B cell (primary cell): ENCODE results near the gene CERS6. TPM values are rescaled to one million over a fixed set of nuclear protein-coding genes. Genes with fewer than 3 reads are reported as not detected.

ENCODE experiments used
- ATAC-seq: fragments of 200-7000 bp; cut with Tn5 transposase; one replicate; pipeline ENCODE4 v1.10.0; 2021; ENCODE audit warnings: low read depth, mild to moderate bottlenecking, moderate number of reproducible peaks, moderate library complexity
- CTCF ChIA-PET: fragments of 350-600 bp; sonication (Branson Sonifier 250); formaldehyde crosslinking; loops from one replicate; lab custom pipeline; 2021; ENCODE audit warnings: antibody characterized with exemption, inconsistent platforms; lab: Charles Lee
- POLR2A ChIA-PET: fragments of 350-600 bp; sonication (Branson Sonifier 250); formaldehyde crosslinking; loops from one replicate; lab custom pipeline; 2021; ENCODE audit warnings: antibody characterized with exemption; lab: Charles Lee
- DNase-seq: peaks from one replicate; pipeline ENCODE4 v3.0.0; 2013
- H2AFZ ChIP-seq: 2 replicates; pipeline ENCODE4 v1.6.1; 2012; ENCODE audit warnings: mild to moderate bottlenecking, low read depth, low read length; ENCODE audit not compliant: insufficient read depth, poor library complexity, severe bottlenecking
- H3K27ac ChIP-seq, 2 donors: 1 replicate in 1 of 2; 2 replicates in 1 of 2; pipeline ENCODE4 v1.5.1; 2012 to 2013; ENCODE audit warnings: low read length in 2 of 2, mild to moderate bottlenecking in 2 of 2, moderate library complexity in 1 of 2
- H3K27me3 ChIP-seq, 4 experiments: fragments of 200-600 bp in 1 of 4; sonication (generic) in 1 of 4; replicated peaks in 1 of 4; 1 replicate in 2 of 4; 2 replicates in 2 of 4; pipeline versions ENCODE4 v1.6.1 to v1.7.0; 2013 to 2016; ENCODE audit warnings: low read length in 3 of 4, mild to moderate bottlenecking in 2 of 4, mixed read lengths in 1 of 4, moderate library complexity in 1 of 4; ENCODE audit not compliant: insufficient read depth in 4 of 4, control insufficient read depth in 3 of 4; ENCODE audit errors: control extremely low read depth in 1 of 4
- H3K36me3 ChIP-seq, 2 experiments: replicated peaks in 1 of 2; 1 replicate in 1 of 2; 2 replicates in 1 of 2; pipeline versions ENCODE4 v1.6.1 to v1.7.1; 2013; ENCODE audit warnings: low read length in 1 of 2; ENCODE audit not compliant: insufficient read depth in 2 of 2, control insufficient read depth in 1 of 2; ENCODE audit errors: control extremely low read depth in 1 of 2, extremely low read depth in 1 of 2
- H3K4me1 ChIP-seq, 2 donors: fragments of 200-600 bp in 1 of 2; sonication (generic) in 1 of 2; 1 replicate in 1 of 2; 2 replicates in 1 of 2; pipeline versions ENCODE4 v1.5.1 to v1.6.1; 2013 to 2017; ENCODE audit warnings: low read length in 2 of 2; ENCODE audit not compliant: control insufficient read depth in 2 of 2, insufficient read depth in 2 of 2
- H3K4me2 ChIP-seq: replicated peaks from 2 replicates; pipeline ENCODE3; 2012; ENCODE audit warnings: mild to moderate bottlenecking, low read depth, low read length; ENCODE audit not compliant: poor library complexity, severe bottlenecking
- H3K4me3 ChIP-seq, 5 experiments: fragments of 200-600 bp in 1 of 5; sonication (generic) in 1 of 5; 1 replicate in 3 of 5; 2 replicates in 2 of 5; pipeline versions ENCODE4 v1.5.1 to v1.7.0; 2011 to 2016; ENCODE audit warnings: low read length in 4 of 5, mild to moderate bottlenecking in 4 of 5, low read depth in 2 of 5, control low read depth in 1 of 5, moderate library complexity in 1 of 5; ENCODE audit not compliant: insufficient read depth in 1 of 5; ENCODE audit errors: control extremely low read depth in 1 of 5, extremely low read depth in 1 of 5
- H3K79me2 ChIP-seq: fragments of 200-600 bp; sonication (generic); one replicate; pipeline ENCODE4 v1.6.0; 2016; ENCODE audit warnings: low read length; ENCODE audit not compliant: control insufficient read depth, insufficient read depth
- H3K9ac ChIP-seq: fragments of 200-600 bp; sonication (generic); 2 replicates; pipeline ENCODE4 v1.6.1; 2017; ENCODE audit warnings: mild to moderate bottlenecking, low read length, moderate library complexity
- H3K9me3 ChIP-seq, 3 donors: one replicate each; pipeline versions ENCODE4 v1.6.1 to v1.7.1; 2013; ENCODE audit warnings: low read length in 2 of 3; ENCODE audit not compliant: control insufficient read depth in 2 of 3, insufficient read depth in 1 of 3; ENCODE audit errors: control extremely low read depth in 1 of 3
- H4K20me1 ChIP-seq: 2 replicates; pipeline ENCODE4 v1.6.0; 2012; ENCODE audit warnings: mild to moderate bottlenecking, low read length; ENCODE audit not compliant: insufficient read depth, control insufficient read depth, poor library complexity, severe bottlenecking
- H3K27ac Mint-ChIP-seq: one replicate; pipeline ENCODE4 v1.8.0; 2021; ENCODE audit warnings: mixed read lengths
- H3K27me3 Mint-ChIP-seq: one replicate; pipeline ENCODE4 v1.8.0; 2021; ENCODE audit warnings: mixed read lengths
- H3K4me1 Mint-ChIP-seq: one replicate; pipeline ENCODE4 v1.8.0; 2021; ENCODE audit warnings: mixed read lengths
- H3K4me3 Mint-ChIP-seq: one replicate; pipeline ENCODE4 v1.8.0; 2021; ENCODE audit warnings: mixed read lengths
- H3K9me3 Mint-ChIP-seq: one replicate; pipeline ENCODE4 v1.8.0; 2022; ENCODE audit warnings: mixed read lengths; ENCODE audit not compliant: insufficient read depth
- EZH2 ChIP-seq: IDR thresholded peaks from 2 replicates; pipeline ENCODE4 v1.6.1; 2012; ENCODE audit warnings: borderline replicate concordance, low read depth, mild to moderate bottlenecking, moderate library complexity, low read length; ENCODE audit not compliant: insufficient read depth, poor library complexity, severe bottlenecking
- WGBS: methylation state at CpG from one replicate; pipeline ENCODE4 v1.1.5; 2013; ENCODE audit warnings: missing lambda C conversion rate; ENCODE audit not compliant: insufficient coverage; 5-methylcytosine and 5-hydroxymethylcytosine counted together
- intact Hi-C: fragments of 100-400 bp; cut with micrococcal nuclease; formaldehyde crosslinking; loops from one replicate; pipeline ENCODE4 v1.10.0; 2022
- polyA plus RNA-seq: library from polyadenylated mRNA; depleted of rRNA; stranded (reverse); fragments of >200 nt; gene quantifications from 2 replicates; pipeline ENCODE4 v1.2.3, GENCODE V29; 2012
- total RNA-seq, 2 donors: library from RNA; stranded (reverse); fragments of 120-200 nt in 1 of 2; gene quantifications; 1 replicate in 1 of 2; 2 replicates in 1 of 2; pipeline versions ENCODE4 v1.2.3 to v1.2.4, GENCODE V29; 2013 to 2022
- TF ChIP-seq, protein P1 (sequence below): fragments of 200-600 bp; IDR thresholded peaks from one replicate; pipeline ENCODE4 v1.8.0; 2022; ENCODE audit warnings: antibody characterized with exemption, mild to moderate bottlenecking

Gene CERS6
- total and polyA plus RNA-seq, 2 donors (not counting 1 experiment from before 2014, with no cell fraction given) = 2.2 to 5.5 TPM

DNA sequence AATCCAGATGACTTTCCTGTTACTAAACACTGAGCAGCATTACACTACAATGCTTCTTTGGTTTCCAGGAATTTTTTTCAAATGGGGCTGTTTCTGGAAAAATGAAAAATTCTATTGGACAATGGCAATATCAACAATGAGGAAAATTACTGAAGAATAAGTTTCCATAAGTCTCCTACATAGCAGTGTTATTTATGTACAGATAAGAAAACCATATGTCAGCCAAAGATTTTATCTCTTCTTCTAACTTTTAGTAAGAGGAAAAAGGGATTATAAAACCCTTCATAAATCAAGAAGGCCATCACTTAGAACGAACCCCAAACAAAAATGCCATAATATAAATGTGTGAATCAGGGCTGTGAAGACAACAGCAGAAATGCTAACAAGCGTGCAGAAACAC, 314.7 kb downstream of the CERS6 start:
- Mint-ChIP-seq H3K9me3 (peaks cover under 1% of the 10 kb centered on the region), H3K4me3 (no peak overlapping the region), H3K27me3 (no peaks in the 10 kb centered on the region), H3K27ac (no peak overlapping the region), H3K4me1 (no peaks in the 10 kb centered on the region)
- Histone ChIP-seq H3K79me2 (no peaks in the 10 kb centered on the region), H3K9me3 (peaks cover 0 to 3% (median 0%) of the 10 kb centered on the region in 3 donors), H3K9ac (no peak overlapping the region), H3K4me1 (no peaks in the 10 kb centered on the region), H3K4me3 (no peak overlapping the region), H3K4me2 (no peak overlapping the region), H4K20me1 (no peaks in the 10 kb centered on the region), H3K36me3 (peaks cover 0 to 3% of the 10 kb centered on the region in 2 experiments), H3K27me3 (no peaks in the 10 kb centered on the region), H2AFZ (no peak overlapping the region), H3K27ac (no peak overlapping the region)
- WGBS = no CpG with 5 or more reads among the region's 2 CpGs
- TF ChIP-seq, protein P1, sequence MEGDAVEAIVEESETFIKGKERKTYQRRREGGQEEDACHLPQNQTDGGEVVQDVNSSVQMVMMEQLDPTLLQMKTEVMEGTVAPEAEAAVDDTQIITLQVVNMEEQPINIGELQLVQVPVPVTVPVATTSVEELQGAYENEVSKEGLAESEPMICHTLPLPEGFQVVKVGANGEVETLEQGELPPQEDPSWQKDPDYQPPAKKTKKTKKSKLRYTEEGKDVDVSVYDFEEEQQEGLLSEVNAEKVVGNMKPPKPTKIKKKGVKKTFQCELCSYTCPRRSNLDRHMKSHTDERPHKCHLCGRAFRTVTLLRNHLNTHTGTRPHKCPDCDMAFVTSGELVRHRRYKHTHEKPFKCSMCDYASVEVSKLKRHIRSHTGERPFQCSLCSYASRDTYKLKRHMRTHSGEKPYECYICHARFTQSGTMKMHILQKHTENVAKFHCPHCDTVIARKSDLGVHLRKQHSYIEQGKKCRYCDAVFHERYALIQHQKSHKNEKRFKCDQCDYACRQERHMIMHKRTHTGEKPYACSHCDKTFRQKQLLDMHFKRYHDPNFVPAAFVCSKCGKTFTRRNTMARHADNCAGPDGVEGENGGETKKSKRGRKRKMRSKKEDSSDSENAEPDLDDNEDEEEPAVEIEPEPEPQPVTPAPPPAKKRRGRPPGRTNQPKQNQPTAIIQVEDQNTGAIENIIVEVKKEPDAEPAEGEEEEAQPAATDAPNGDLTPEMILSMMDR = no peak
- no peak for TF ChIP-seq EZH2
- DNase-seq (no peak), ATAC-seq (no peak)
- intact Hi-C loops = no loop called here
- ChIA-PET CTCF (no interaction called here), POLR2A (no interaction called here)

DNA sequence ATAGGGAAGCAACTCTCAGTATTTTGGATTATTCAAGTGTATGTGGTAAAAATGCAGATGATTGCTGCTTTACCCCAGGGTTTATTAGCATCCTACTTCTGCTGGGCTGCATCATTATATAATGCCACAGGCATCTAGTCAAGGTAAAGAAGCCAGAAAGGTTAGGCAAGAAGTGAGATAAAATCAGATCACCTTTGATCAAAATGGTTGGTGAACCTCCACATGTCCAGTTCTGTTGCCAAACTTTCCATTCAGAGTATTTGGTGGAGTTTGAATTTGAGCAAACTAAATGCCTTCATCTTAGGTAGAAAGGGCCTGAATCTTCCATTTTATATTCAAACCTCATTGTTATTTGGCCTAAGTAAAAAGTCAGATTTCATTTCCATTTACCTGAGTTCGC, 316.6 kb downstream of the CERS6 start:
- no peak overlapping the region for H3K4me2 ChIP-seq
- TF ChIP-seq EZH2 = no peak
- TF ChIP-seq, protein P1 = no peak
- H3K27me3 ChIP-seq = no peaks in the 10 kb centered on the region
- Mint-ChIP-seq H3K27ac (no peak overlapping the region), H3K4me3 (no peak overlapping the region), H3K27me3 (no peaks in the 10 kb centered on the region), H3K4me1 (no peaks in the 10 kb centered on the region), H3K9me3 (peaks cover 2% of the 10 kb centered on the region)
- DNase-seq (no peak), ATAC-seq (no peak)
- no CpG with 5 or more reads among the region's 1 CpG for WGBS
- CTCF ChIA-PET = interaction anchor here (1.0 kb wide), 1 partner anchor 13 kb away, joined by 3 read pairs; no protein-coding TSS in a partner anchor
- H3K79me2 ChIP-seq = no peaks in the 10 kb centered on the region
- H4K20me1 ChIP-seq = no peaks in the 10 kb centered on the region
- no peak overlapping the region for H2AFZ ChIP-seq
- no peaks in the 10 kb centered on the region for H3K4me1 ChIP-seq
- POLR2A ChIA-PET = no interaction called here
- no peak overlapping the region for H3K9ac ChIP-seq
- intact Hi-C loops = no loop called here
- no peaks in the 10 kb centered on the region for H3K36me3 ChIP-seq
- no peak overlapping the region for H3K4me3 ChIP-seq
- peaks cover 0 to 3% (median 0%) of the 10 kb centered on the region in 3 donors for H3K9me3 ChIP-seq
- H3K27ac ChIP-seq = no peak overlapping the region
